Endothelial cell of coronary artery (primary cell): Measurements from ENCODE around the gene CEP20. TPM values are rescaled to one million over a fixed set of nuclear protein-coding genes. Genes with fewer than 3 reads are reported as not detected.

Experiments
- total RNA-seq: library from RNA; depleted of rRNA; stranded (reverse); fragments of >200 nt; gene quantifications from 2 replicates; pipeline ENCODE4 v1.2.3, GENCODE V29; 2014

Gene CEP20
- total RNA-seq: 17.9 and 18.0 TPM in 2 replicates

GRCh38 chr16:15888072-15888976 lies at the start of gene CEP20:
TSS of gene CEP20 (minus strand) at chr16:15888603. CDS start at chr16:15888585, 18 bp downstream.

GRCh38 chr16:15856901-15857698 lies 31.3 kb downstream of the CEP20 start, which contains the start of gene MYH11:
TSS of gene MYH11 (minus strand) at chr16:15857028. CDS start at chr16:15838252, 18,776 bp downstream.

Other genes starting within 250 kb of the CEP20 start
- 12.0 and 13.5 TPM in 2 replicates for gene MARF1, start 245.4 kb downstream of the CEP20 start, total RNA-seq
- gene NDE1, start 238.4 kb downstream of the CEP20 start, total RNA-seq: 33.6 and 40.5 TPM in 2 replicates
- gene MYH11, start 31.6 kb downstream of the CEP20 start, total RNA-seq: under 0.01 TPM in 2 replicates
- gene ABCC1, start 61.0 kb upstream of the CEP20 start, total RNA-seq: 30.8 and 76.1 TPM in 2 replicates